ENCODE measurements around the gene MAPRE3. TPM values are rescaled to one million over a fixed set of nuclear protein-coding genes. Genes with fewer than 3 reads are reported as not detected.

Gene MAPRE3
- total RNA-seq, 4 donors from 2014 or later = 8.5 to 18.6 (median 12.4) TPM

GRCh38 chr2:26941486-26941885 is 29.0 kb upstream of the MAPRE3 start:
- TF ChIP-seq POLR2AphosphoS5 (IDR thresholded peaks at IDR 0.05) = no peak
- TF ChIP-seq, protein P1, sequence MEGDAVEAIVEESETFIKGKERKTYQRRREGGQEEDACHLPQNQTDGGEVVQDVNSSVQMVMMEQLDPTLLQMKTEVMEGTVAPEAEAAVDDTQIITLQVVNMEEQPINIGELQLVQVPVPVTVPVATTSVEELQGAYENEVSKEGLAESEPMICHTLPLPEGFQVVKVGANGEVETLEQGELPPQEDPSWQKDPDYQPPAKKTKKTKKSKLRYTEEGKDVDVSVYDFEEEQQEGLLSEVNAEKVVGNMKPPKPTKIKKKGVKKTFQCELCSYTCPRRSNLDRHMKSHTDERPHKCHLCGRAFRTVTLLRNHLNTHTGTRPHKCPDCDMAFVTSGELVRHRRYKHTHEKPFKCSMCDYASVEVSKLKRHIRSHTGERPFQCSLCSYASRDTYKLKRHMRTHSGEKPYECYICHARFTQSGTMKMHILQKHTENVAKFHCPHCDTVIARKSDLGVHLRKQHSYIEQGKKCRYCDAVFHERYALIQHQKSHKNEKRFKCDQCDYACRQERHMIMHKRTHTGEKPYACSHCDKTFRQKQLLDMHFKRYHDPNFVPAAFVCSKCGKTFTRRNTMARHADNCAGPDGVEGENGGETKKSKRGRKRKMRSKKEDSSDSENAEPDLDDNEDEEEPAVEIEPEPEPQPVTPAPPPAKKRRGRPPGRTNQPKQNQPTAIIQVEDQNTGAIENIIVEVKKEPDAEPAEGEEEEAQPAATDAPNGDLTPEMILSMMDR (IDR thresholded peaks at IDR 0.05) = no peak
- no peak for TF ChIP-seq POLR2A (IDR thresholded peaks at IDR 0.05)
- TF ChIP-seq EP300 (IDR thresholded peaks at IDR 0.05) = no peak
- WGBS, 2 donors (ENCODE audit: low coverage in 1 of 2) = 76 to 100% methylated on average over 1 to 3 of the region's 3 CpGs
- H3K4me3 ChIP-seq = no peak overlapping the region
- H3K4me1 ChIP-seq = no peaks in the 10 kb centered on the region
- no peaks in the 10 kb centered on the region for H3K36me3 ChIP-seq
- ATAC-seq = no peak
- peaks cover 42% of the 10 kb centered on the region for H3K27me3 ChIP-seq
- H3K9me3 ChIP-seq = no peaks in the 10 kb centered on the region
- H3K27ac ChIP-seq = no peak overlapping the region

DNA sequence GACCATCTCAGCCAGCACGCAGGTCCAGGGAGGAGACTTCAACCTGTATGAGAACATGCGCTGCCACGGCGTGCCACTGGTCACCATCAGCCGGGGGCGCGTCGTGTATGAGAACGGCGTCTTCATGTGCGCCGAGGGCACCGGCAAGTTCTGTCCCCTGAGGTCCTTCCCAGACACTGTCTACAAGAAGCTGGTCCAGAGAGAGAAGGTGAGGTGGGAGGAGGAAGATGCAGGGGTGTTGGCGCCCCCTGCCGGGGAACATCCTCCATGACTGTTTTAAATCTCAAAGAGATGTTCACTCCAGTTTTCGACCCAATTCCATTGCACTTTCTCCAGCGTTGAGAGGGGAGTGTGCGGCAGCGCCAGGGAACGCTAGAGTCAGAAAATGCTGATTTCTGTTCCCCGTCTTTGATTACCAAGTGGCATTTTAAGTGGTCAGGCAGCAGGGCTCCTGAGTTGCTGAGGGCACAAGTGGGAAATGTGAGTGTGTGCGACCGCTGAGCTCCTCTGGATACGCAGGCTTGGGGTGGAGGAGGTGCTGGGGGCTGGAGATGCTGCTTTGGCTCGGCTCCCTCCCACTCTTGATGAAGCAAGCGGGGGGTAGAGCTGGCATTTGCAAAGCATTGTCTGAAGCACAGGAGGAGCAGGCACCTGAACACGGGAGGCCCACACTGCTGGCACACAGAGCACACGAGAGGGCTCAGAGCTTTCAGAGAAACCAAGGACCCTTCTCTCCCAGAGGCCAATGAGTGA is 27.7 kb upstream of the MAPRE3 start:
- TF ChIP-seq POLR2A (IDR thresholded peaks at IDR 0.05) = no peak
- TF ChIP-seq, protein P1 (IDR thresholded peaks at IDR 0.05) = peak in 3 of 4 experiments; percentile 60 to 77 (median 65)
- no peak overlapping the region for H3K27ac ChIP-seq
- no peaks in the 10 kb centered on the region for H3K36me3 ChIP-seq
- peaks cover 53% of the 10 kb centered on the region for H3K27me3 ChIP-seq
- no peaks in the 10 kb centered on the region for H3K9me3 ChIP-seq
- H3K4me1 ChIP-seq = no peaks in the 10 kb centered on the region
- no peak overlapping the region for H3K4me3 ChIP-seq
- no peak for ATAC-seq
- 23% methylated on average over 6 of the region's 28 CpGs; no CpG with 5 or more reads in 1 of the 2 donors for WGBS, 2 donors (ENCODE audit: low coverage in 1 of 2)

- 81 to 85% methylated on average over 3 to 5 of the region's 12 CpGs for WGBS, 2 donors (ENCODE audit: low coverage in 1 of 2)
- Histone ChIP-seq H3K27ac (no peak overlapping the region), H3K27me3 (peaks cover 70% of the 10 kb centered on the region), H3K9me3 (no peaks in the 10 kb centered on the region), H3K4me3 (no peak overlapping the region), H3K4me1 (no peaks in the 10 kb centered on the region), H3K36me3 (no peaks in the 10 kb centered on the region)
- TF ChIP-seq EP300 (IDR thresholded peaks at IDR 0.05) (no peak), POLR2A (IDR thresholded peaks at IDR 0.05) (no peak), POLR2AphosphoS5 (IDR thresholded peaks at IDR 0.05) (no peak)
- TF ChIP-seq, protein P1 (IDR thresholded peaks at IDR 0.05) = no peak
- no peak for ATAC-seq
Observed at GRCh38 chr2:26945991-26946750, 24.3 kb upstream of the MAPRE3 start.

DNA sequence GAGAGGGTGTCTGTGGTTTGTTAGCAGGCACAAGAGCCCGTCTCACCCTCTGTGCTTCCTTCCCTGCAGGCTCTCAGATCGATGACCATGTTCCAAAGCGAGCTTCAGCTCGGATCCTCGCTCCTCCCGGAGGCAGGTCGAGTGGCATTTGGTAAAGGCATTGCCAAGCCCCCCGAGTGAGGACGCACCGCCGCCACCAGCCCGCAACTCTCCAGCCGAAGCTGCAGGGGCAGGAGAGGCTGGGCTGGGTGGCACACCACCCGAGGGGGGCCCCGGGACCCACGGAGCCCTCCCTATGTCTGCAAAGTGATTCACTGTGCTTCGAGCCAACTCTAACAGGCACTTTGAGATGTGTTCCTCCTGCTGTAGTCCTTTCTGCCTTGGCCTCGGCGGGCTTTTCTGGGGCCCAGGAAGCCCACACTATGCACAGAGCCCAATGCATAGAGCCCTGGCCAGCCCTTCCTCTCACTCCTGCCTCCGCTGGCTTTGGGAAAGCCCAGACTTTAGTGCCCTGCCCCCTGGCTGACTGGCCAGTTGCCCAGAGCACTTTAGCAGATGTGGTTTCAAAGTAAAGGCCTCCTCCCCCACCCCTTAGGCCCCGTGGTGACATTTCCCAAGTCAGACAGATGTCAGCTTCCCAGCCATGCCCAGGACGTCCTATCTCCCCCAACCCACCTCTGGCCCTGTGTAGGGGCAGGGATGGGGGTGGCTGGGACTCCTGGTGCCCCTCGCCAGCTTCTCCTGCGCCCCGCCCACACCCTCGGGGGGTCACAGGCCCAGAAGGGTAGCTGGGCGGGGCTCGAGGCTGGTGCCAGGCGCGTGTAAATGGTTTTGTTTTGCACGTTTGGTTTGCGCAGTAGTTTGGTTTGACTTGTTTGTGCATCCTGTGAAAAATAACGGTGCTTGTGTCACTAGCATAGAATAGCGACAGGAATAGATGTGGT is 23.3 kb upstream of the MAPRE3 start:
- Histone ChIP-seq H3K36me3 (no peaks in the 10 kb centered on the region), H3K27me3 (peaks cover 69% of the 10 kb centered on the region), H3K9me3 (no peaks in the 10 kb centered on the region), H3K4me1 (no peaks in the 10 kb centered on the region), H3K27ac (no peak overlapping the region), H3K4me3 (no peak overlapping the region)
- WGBS, 2 donors (ENCODE audit: low coverage in 1 of 2) = 33 to 45% methylated on average over 6 to 7 of the region's 34 CpGs
- no peak for TF ChIP-seq POLR2AphosphoS5 (IDR thresholded peaks at IDR 0.05)
- no peak for TF ChIP-seq EP300 (IDR thresholded peaks at IDR 0.05)
- TF ChIP-seq, protein P1 (IDR thresholded peaks at IDR 0.05) = no peak
- TF ChIP-seq POLR2A (IDR thresholded peaks at IDR 0.05) = no peak
- peak; percentile 40 for ATAC-seq
